ENCODE results near the gene LGALS14. TPM values are rescaled to one million over a fixed set of nuclear protein-coding genes. Genes with fewer than 3 reads are reported as not detected.

LGALS14 gene
- total and polyA plus RNA-seq, 2 of the 8 experiments (the other 6 are each of a cell fraction or from before 2014, with no cell fraction given): 0.50 to 0.77 TPM

GRCh38 chr19:39698535-39698934, 5.7 kb upstream of the LGALS14 start:
- Histone ChIP-seq H3K14ac (ENCODE audit: insufficient read length) (no peak overlapping the region), H2BK5ac (ENCODE audit: low read depth, low read length) (no peak overlapping the region), H2AFZ (ENCODE audit: low read length) (no peak overlapping the region), H3K18ac (ENCODE audit: extremely low read depth, low read length) (no peak overlapping the region), H3K27ac (ENCODE audit: low read depth, low read length) (no peak overlapping the region), H2BK15ac (ENCODE audit: low read length) (no peak overlapping the region), H3K23ac (ENCODE audit: insufficient read length) (no peak overlapping the region), H3K4me2 (ENCODE audit: insufficient read depth in 1 of 2, low read depth in 2 of 2, low read length in 2 of 2) (no peak overlapping the region), H3K4me1 (replicated peaks in 1 of 4; ENCODE audit: control insufficient read depth in 3 of 4, insufficient read depth in 4 of 4, low read length in 3 of 4) (no peaks in the 10 kb centered on the region), H3K4ac (replicated peaks; ENCODE audit: insufficient read length, low read depth, low read length) (no peak overlapping the region), H3K23me2 (ENCODE audit: low read depth, low read length) (no peaks in the 10 kb centered on the region), H2BK120ac (replicated peaks; ENCODE audit: low read depth, low read length) (no peak overlapping the region), H4K91ac (replicated peaks; ENCODE audit: insufficient read length, low read length) (no peak overlapping the region), H3K27me3 (replicated peaks in 1 of 4; ENCODE audit: control insufficient read depth in 3 of 4, extremely low read depth in 1 of 4, insufficient read depth in 3 of 4, low read length in 3 of 4) (no peaks in the 10 kb centered on the region), H4K5ac (ENCODE audit: insufficient read length, low read depth, low read length) (no peak overlapping the region), H3K9ac (replicated peaks in 1 of 4; ENCODE audit: extremely low read depth in 1 of 4, low read depth in 3 of 4, low read length in 3 of 4) (no peak overlapping the region), H4K8ac (ENCODE audit: extremely low read depth, insufficient read depth, low read length) (no peak overlapping the region), H2BK12ac (ENCODE audit: low read depth, low read length) (no peak overlapping the region), H3K79me1 (ENCODE audit: low read depth, low read length) (no peaks in the 10 kb centered on the region), H3K4me3 (ENCODE audit: extremely low read depth in 1 of 4, insufficient read depth in 2 of 4, low read depth in 3 of 4, low read length in 4 of 4) (no peak overlapping the region), H4K20me1 (replicated peaks in 1 of 2; ENCODE audit: control insufficient read depth in 1 of 2, insufficient read depth in 2 of 2, low read length in 2 of 2) (no peaks in the 10 kb centered on the region), H2BK20ac (ENCODE audit: low read length) (no peak overlapping the region), H2AK5ac (ENCODE audit: low read depth, low read length) (no peak overlapping the region), H3K56ac (replicated peaks; ENCODE audit: insufficient read length, low read depth, low read length) (no peak overlapping the region), H3K9me3 (ENCODE audit: insufficient read depth in 2 of 2, low read depth in 1 of 2, low read length in 1 of 2) (no peaks in the 10 kb centered on the region), H3K79me2 (ENCODE audit: control insufficient read depth in 1 of 2, insufficient read depth in 2 of 2, low read length in 2 of 2) (no peaks in the 10 kb centered on the region), H3K36me3 (ENCODE audit: control insufficient read depth in 2 of 4, insufficient read depth in 4 of 4, low read length in 3 of 4) (no peaks in the 10 kb centered on the region)
- ChIA-PET CTCF (ENCODE audit: partially characterized antibody) (interaction anchor here (1.6 kb wide), 1 partner anchor 55 kb away, joined by 4 read pairs; no protein-coding TSS in a partner anchor), POLR2A (ENCODE audit: partially characterized antibody) (interaction anchor here (0.6 kb wide), 1 partner anchor 266 kb away, joined by 3 read pairs; no protein-coding TSS in a partner anchor)
- no peak for DNase-seq (ENCODE audit: low read depth in 1 of 2, low spot score in 2 of 2)
- TF ChIP-seq NRF1 (IDR thresholded peaks at IDR 0.05; ENCODE audit: low read depth, low read length) (no peak), KDM1A (IDR thresholded peaks at IDR 0.05; ENCODE audit: borderline replicate concordance, low read length) (no peak), SIRT6 (IDR thresholded peaks at IDR 0.05; ENCODE audit: low read length) (no peak), NANOG (IDR thresholded peaks at IDR 0.05; ENCODE audit: insufficient read depth, low read depth, low read length, poor library complexity, severe bottlenecking) (no peak), ATF2 (IDR thresholded peaks at IDR 0.05; ENCODE audit: low read length) (no peak), CHD2 (IDR thresholded peaks at IDR 0.05; ENCODE audit: low read length) (no peak), RNF2 (IDR thresholded peaks at IDR 0.05; ENCODE audit: borderline replicate concordance, low read depth, low read length, missing control alignments, poor library complexity, severe bottlenecking) (no peak), CBX8 (IDR thresholded peaks at IDR 0.05; ENCODE audit: borderline replicate concordance, low read depth, low read length) (no peak), CEBPB (IDR thresholded peaks at IDR 0.05; ENCODE audit: low read depth, low read length) (no peak), HDAC6 (IDR thresholded peaks at IDR 0.05; ENCODE audit: low read depth, low read length) (no peak), JUN (IDR thresholded peaks at IDR 0.05; ENCODE audit: low read depth, low read length) (no peak), SP2 (IDR thresholded peaks at IDR 0.05; ENCODE audit: low read length) (no peak)
- FAIRE-seq: no peak

Data from H1 (cell line).